Measurements from ENCODE around the gene PEX5L. TPM values are rescaled to one million over a fixed set of nuclear protein-coding genes. Genes with fewer than 3 reads are reported as not detected.

Gene PEX5L
- total RNA-seq, 1 experiment from 2014 or later = 3.2 TPM

DNA sequence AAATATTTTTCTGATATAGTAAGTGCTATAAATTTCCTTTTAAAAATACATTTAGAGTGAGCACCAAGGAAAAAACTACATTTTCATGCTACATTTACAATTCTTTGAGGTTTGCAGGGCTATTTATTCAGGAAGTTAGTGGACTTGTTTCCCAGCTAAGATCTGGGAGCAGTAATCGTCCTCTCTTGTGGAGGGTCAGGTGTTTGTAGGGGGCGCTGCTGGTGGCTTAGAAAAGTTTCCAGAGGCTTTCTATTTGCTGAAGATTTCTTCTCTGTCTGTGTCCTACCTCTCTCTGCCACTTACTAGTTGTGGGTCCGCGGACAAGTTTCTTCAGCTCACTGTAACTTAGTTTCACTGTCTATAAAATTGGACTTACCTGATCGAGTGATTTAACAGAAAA lies 163.9 kb downstream of the PEX5L start:
- peak; percentile 93 for ATAC-seq
- Mint-ChIP-seq H3K9me3 (no peaks in the 10 kb centered on the region), H3K4me1 (peaks cover 22% of the 10 kb centered on the region), H3K27ac (no peak overlapping the region), H3K27me3 (ENCODE audit: low read depth) (no peaks in the 10 kb centered on the region), H3K36me3 (no peaks in the 10 kb centered on the region), H3K4me3 (no peak overlapping the region)
- POLR2A ChIA-PET = interaction anchor here (0.8 kb wide), 1 partner anchor 11 kb away, joined by 3 read pairs; no protein-coding TSS in a partner anchor
- CTCF ChIA-PET = interaction anchor here (0.5 to 2.0 kb wide), 25 partner anchors 10 to 712 kb away, joined by 3 to 16 read pairs (median 4); no protein-coding TSS in a partner anchor
- DNase-seq (ENCODE audit: low spot score) = peak; percentile 42
- TF ChIP-seq PRRX2 (CRISPR knock-in tag; IDR thresholded peaks at IDR 0.05) (no peak), FOXK1 (CRISPR knock-in tag; IDR thresholded peaks at IDR 0.05) (no peak), NR3C1 (CRISPR knock-in tag; conservative IDR thresholded peaks at IDR 0.05; ENCODE audit: low read depth) (no peak), ZNF532 (CRISPR knock-in tag; IDR thresholded peaks at IDR 0.05; ENCODE audit: borderline replicate concordance) (no peak), ZNF138 (CRISPR knock-in tag; conservative IDR thresholded peaks at IDR 0.05) (no peak), ZNF219 (CRISPR knock-in tag; IDR thresholded peaks at IDR 0.05; ENCODE audit: borderline replicate concordance) (no peak), PREB (CRISPR knock-in tag; IDR thresholded peaks at IDR 0.05; ENCODE audit: borderline replicate concordance) (no peak), MYBL2 (CRISPR knock-in tag; IDR thresholded peaks at IDR 0.05) (no peak), FOXJ3 (CRISPR knock-in tag; IDR thresholded peaks at IDR 0.05; ENCODE audit: borderline replicate concordance) (no peak), JUN (CRISPR knock-in tag; IDR thresholded peaks at IDR 0.05) (no peak), NFE2L1 (CRISPR knock-in tag; IDR thresholded peaks at IDR 0.05) (no peak)
- TF ChIP-seq, protein P1, sequence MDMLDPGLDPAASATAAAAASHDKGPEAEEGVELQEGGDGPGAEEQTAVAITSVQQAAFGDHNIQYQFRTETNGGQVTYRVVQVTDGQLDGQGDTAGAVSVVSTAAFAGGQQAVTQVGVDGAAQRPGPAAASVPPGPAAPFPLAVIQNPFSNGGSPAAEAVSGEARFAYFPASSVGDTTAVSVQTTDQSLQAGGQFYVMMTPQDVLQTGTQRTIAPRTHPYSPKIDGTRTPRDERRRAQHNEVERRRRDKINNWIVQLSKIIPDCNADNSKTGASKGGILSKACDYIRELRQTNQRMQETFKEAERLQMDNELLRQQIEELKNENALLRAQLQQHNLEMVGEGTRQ (CRISPR knock-in tag; IDR thresholded peaks at IDR 0.05) = no peak

DNA sequence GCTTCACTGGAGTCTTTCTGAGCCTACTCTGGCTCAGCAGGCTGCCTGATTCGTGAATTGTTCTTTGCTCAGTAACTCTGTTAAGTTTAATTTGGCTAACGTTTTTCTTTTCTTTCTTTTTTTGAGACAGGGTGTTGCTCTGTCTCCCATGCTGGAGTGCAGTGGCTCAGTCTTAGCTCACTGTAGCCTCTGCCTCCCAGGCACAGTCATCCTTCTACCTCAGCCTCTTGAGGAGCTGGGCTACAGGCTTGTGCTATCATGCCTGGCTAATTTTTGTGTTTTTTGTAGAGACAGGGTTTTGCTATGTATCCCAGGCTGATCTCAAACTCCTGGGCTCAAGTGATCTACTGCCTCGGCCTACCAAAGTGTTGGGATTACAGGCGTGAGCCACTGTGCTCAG lies 165.0 kb downstream of the PEX5L start:
- no peak for ATAC-seq
- Mint-ChIP-seq H3K4me3 (no peak overlapping the region), H3K9me3 (no peaks in the 10 kb centered on the region), H3K27me3 (ENCODE audit: low read depth) (no peaks in the 10 kb centered on the region), H3K4me1 (peaks cover 22% of the 10 kb centered on the region), H3K36me3 (no peaks in the 10 kb centered on the region), H3K27ac (peak overlapping the region; percentile 85)
- POLR2A ChIA-PET = no interaction called here
- CTCF ChIA-PET = interaction anchor here (1.0 to 1.8 kb wide), 4 partner anchors 11 to 162 kb away, joined by 3 to 5 read pairs (median 4); no protein-coding TSS in a partner anchor
- DNase-seq (ENCODE audit: low spot score) = no peak
- TF ChIP-seq EMX1 (CRISPR knock-in tag; IDR thresholded peaks at IDR 0.05) = no peak
- TF ChIP-seq, protein P2, sequence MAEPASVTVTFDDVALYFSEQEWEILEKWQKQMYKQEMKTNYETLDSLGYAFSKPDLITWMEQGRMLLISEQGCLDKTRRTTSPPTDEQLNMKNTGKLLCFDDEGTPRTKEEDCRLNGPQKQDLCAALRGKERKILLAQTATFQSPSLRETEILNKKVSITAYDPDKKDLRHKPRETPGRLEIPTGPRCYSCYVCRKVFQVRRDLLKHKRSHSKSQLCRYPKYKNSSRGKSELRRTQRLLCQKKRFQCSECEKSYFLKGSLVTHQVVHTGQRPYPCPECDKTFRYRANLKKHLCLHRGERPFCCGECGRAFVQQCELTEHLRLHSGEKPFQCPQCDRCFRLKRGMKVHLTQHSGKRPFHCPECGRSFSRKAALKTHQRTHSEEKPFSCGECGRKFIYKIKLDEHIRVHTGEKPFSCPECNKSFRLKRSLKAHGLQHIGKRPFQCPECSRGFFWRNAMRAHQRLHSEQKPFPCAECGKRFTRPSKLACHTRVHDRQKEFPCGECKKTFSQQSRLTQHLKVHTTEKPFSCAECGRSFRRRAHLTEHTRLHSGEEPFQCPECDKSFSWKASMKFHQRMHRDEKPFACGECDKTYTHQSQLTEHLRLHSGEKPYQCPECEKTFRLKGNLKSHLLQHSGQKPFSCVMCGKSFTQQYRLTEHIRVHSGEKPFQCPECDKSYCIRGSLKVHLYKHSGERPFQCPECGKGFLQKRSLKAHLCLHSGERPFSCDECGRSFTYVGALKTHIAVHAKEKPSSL (CRISPR knock-in tag; conservative IDR thresholded peaks at IDR 0.05) = no peak
- TF ChIP-seq GABPB1 (CRISPR knock-in tag; IDR thresholded peaks at IDR 0.05) = no peak
- no peak for TF ChIP-seq FOXJ3 (CRISPR knock-in tag; IDR thresholded peaks at IDR 0.05; ENCODE audit: borderline replicate concordance)
- no peak for TF ChIP-seq ZNF232 (CRISPR knock-in tag; IDR thresholded peaks at IDR 0.05)
- no peak for TF ChIP-seq ESRRA (CRISPR knock-in tag; IDR thresholded peaks at IDR 0.05; ENCODE audit: borderline replicate concordance)
- TF ChIP-seq, protein P3, sequence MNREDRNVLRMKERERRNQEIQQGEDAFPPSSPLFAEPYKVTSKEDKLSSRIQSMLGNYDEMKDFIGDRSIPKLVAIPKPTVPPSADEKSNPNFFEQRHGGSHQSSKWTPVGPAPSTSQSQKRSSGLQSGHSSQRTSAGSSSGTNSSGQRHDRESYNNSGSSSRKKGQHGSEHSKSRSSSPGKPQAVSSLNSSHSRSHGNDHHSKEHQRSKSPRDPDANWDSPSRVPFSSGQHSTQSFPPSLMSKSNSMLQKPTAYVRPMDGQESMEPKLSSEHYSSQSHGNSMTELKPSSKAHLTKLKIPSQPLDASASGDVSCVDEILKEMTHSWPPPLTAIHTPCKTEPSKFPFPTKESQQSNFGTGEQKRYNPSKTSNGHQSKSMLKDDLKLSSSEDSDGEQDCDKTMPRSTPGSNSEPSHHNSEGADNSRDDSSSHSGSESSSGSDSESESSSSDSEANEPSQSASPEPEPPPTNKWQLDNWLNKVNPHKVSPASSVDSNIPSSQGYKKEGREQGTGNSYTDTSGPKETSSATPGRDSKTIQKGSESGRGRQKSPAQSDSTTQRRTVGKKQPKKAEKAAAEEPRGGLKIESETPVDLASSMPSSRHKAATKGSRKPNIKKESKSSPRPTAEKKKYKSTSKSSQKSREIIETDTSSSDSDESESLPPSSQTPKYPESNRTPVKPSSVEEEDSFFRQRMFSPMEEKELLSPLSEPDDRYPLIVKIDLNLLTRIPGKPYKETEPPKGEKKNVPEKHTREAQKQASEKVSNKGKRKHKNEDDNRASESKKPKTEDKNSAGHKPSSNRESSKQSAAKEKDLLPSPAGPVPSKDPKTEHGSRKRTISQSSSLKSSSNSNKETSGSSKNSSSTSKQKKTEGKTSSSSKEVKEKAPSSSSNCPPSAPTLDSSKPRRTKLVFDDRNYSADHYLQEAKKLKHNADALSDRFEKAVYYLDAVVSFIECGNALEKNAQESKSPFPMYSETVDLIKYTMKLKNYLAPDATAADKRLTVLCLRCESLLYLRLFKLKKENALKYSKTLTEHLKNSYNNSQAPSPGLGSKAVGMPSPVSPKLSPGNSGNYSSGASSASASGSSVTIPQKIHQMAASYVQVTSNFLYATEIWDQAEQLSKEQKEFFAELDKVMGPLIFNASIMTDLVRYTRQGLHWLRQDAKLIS (CRISPR knock-in tag; IDR thresholded peaks at IDR 0.05; ENCODE audit: borderline replicate concordance) = no peak
- TF ChIP-seq, protein P4, sequence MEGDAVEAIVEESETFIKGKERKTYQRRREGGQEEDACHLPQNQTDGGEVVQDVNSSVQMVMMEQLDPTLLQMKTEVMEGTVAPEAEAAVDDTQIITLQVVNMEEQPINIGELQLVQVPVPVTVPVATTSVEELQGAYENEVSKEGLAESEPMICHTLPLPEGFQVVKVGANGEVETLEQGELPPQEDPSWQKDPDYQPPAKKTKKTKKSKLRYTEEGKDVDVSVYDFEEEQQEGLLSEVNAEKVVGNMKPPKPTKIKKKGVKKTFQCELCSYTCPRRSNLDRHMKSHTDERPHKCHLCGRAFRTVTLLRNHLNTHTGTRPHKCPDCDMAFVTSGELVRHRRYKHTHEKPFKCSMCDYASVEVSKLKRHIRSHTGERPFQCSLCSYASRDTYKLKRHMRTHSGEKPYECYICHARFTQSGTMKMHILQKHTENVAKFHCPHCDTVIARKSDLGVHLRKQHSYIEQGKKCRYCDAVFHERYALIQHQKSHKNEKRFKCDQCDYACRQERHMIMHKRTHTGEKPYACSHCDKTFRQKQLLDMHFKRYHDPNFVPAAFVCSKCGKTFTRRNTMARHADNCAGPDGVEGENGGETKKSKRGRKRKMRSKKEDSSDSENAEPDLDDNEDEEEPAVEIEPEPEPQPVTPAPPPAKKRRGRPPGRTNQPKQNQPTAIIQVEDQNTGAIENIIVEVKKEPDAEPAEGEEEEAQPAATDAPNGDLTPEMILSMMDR (IDR thresholded peaks at IDR 0.05) = no peak
- TF ChIP-seq, protein P5, sequence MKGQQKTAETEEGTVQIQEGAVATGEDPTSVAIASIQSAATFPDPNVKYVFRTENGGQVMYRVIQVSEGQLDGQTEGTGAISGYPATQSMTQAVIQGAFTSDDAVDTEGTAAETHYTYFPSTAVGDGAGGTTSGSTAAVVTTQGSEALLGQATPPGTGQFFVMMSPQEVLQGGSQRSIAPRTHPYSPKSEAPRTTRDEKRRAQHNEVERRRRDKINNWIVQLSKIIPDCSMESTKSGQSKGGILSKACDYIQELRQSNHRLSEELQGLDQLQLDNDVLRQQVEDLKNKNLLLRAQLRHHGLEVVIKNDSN (CRISPR knock-in tag; IDR thresholded peaks at IDR 0.05) = no peak
- TF ChIP-seq MXD4 (CRISPR knock-in tag; IDR thresholded peaks at IDR 0.05; ENCODE audit: borderline replicate concordance) = no peak

Measured in WTC11 (cell line).